Gastrocnemius medialis (tissue), 4 donors: ENCODE data around the gene CWC25. TPM values are rescaled to one million over a fixed set of nuclear protein-coding genes. Genes with fewer than 3 reads are reported as not detected.

Source experiments
- ATAC-seq, 2 donors: fragments of 150-250 bp; one replicate each; pipeline ENCODE4 v1.9.1; 2016
- DNase-seq, 2 donors: peaks; one replicate each; pipeline ENCODE4 v3.0.0-alpha.2; 2019
- H3K27ac ChIP-seq, 4 donors: fragments of 200-600 bp; sonication (generic); 1 replicate in 1 of 4; 2 replicates in 3 of 4; pipeline ENCODE4 v1.5.1; 2016 to 2018; ENCODE audit warnings: mild to moderate bottlenecking in 2 of 4, moderate library complexity in 1 of 4
- H3K27me3 ChIP-seq, 3 donors: fragments of 200-600 bp; sonication (generic) in 2 of 3; 1 replicate in 1 of 3; 2 replicates in 2 of 3; pipeline versions ENCODE4 v1.5.1 to v1.6.0; 2016 to 2019; ENCODE audit warnings: mild to moderate bottlenecking in 1 of 3, moderate library complexity in 1 of 3
- H3K36me3 ChIP-seq, 2 donors: fragments of 200-600 bp; sonication (generic) in 1 of 2; one replicate each; pipeline ENCODE4 v1.5.1; 2017 to 2018
- H3K4me1 ChIP-seq, 2 donors: fragments of 200-600 bp; sonication (generic) in 1 of 2; one replicate each; pipeline ENCODE4 v1.5.1; 2016 to 2017; ENCODE audit warnings: mild to moderate bottlenecking in 2 of 2
- H3K4me3 ChIP-seq, 4 donors: fragments of 200-600 bp; sonication (generic) in 3 of 4; 1 replicate in 1 of 4; 2 replicates in 3 of 4; pipeline ENCODE4 v1.5.1; 2016 to 2019; ENCODE audit warnings: mild to moderate bottlenecking in 2 of 4
- H3K9me3 ChIP-seq, 3 donors: fragments of 200-600 bp; sonication (generic) in 2 of 3; 1 replicate in 1 of 3; 2 replicates in 2 of 3; pipeline ENCODE4 v1.5.1; 2016 to 2019
- CTCF ChIP-seq, 5 experiments: fragments of 450-650 bp in 3 of 5; fragments of 200-600 bp in 2 of 5; sonication (generic) in 2 of 5; IDR thresholded peaks in 4 of 5; conservative IDR thresholded peaks in 1 of 5; 1 replicate in 4 of 5; 2 replicates in 1 of 5; pipeline ENCODE4 v1.5.1; 2016 to 2019; ENCODE audit warnings: antibody characterized with exemption in 5 of 5, mild to moderate bottlenecking in 3 of 5, moderate library complexity in 3 of 5
- POLR2A ChIP-seq, 2 donors: fragments of 450-650 bp; IDR thresholded peaks; one replicate each; pipeline ENCODE4 v1.6.1; 2017; ENCODE audit warnings: antibody characterized with exemption in 2 of 2, mild to moderate bottlenecking in 2 of 2, moderate library complexity in 2 of 2
- in situ Hi-C, 4 donors: fragments of 200-750 bp; cut with MboI; loops; one replicate each; pipeline versions ENCODE4 v1.15.0 to v1.8.0; 2017; ENCODE audit warnings: low sequenced_read_pairs in 4 of 4
- intact Hi-C: fragments of 100-400 bp; cut with DNase I; formaldehyde crosslinking; loops from one replicate; pipeline ENCODE4 v1.15.1; 2023; ENCODE audit warnings: low total_unique reads
- total RNA-seq, 4 donors: library from RNA; depleted of rRNA; stranded (reverse); fragments of >200 nt; gene quantifications; one replicate each; pipeline versions ENCODE4 v1.1.0 to v1.2.3, GENCODE V29; 2016

The CWC25 gene
- total RNA-seq, 4 donors from 2014 or later: 9.1 to 14.4 (median 12.3) TPM

DNA sequence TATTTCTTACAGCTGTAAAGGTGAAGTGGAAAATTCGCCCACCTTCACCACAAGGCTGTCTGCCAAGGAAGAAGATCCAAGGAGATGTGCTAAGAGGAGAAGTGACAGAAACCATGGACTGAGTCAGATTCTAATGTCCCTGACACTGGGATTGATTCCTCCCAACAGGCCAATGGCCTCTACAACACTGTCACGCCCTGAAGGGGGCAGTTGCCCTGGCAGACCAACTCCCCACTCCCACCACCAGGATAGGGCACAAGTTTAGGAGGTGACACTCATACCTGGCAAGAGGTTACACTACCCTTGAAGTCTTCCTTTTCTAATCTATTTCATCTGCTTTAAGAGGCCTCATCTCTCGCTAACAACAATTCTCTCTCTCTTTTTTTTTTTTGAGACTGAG, 41.9 kb downstream of the CWC25 start:
- no peak for ATAC-seq
- no peak for TF ChIP-seq POLR2A (IDR thresholded peaks at IDR 0.05)
- TF ChIP-seq CTCF (IDR thresholded peaks at IDR 0.05 in 4 of 5, conservative IDR thresholded peaks at IDR 0.05 in 1 of 5): no peak

GRCh38 chr17:38779965-38780752, 45.0 kb downstream of the CWC25 start:
- Histone ChIP-seq H3K4me3 (no peak overlapping the region), H3K36me3 (peaks cover 5 to 98% of the 10 kb centered on the region in 2 donors), H3K9me3 (no peaks in the 10 kb centered on the region), H3K27ac (no peak overlapping the region), H3K27me3 (no peaks in the 10 kb centered on the region), H3K4me1 (no peaks in the 10 kb centered on the region)
- in situ Hi-C loops: no loop called here
- ATAC-seq (no peak), DNase-seq (no peak)
- intact Hi-C loops: no loop called here
- TF ChIP-seq POLR2A (IDR thresholded peaks at IDR 0.05) (no peak), CTCF (IDR thresholded peaks at IDR 0.05 in 4 of 5, conservative IDR thresholded peaks at IDR 0.05 in 1 of 5) (no peak)

More for the DNA sequence above, 41.9 kb downstream of the CWC25 start:
- Histone ChIP-seq H3K27me3 (no peaks in the 10 kb centered on the region), H3K27ac (no peak overlapping the region), H3K4me1 (no peaks in the 10 kb centered on the region), H3K36me3 (peaks cover 0 to 88% of the 10 kb centered on the region in 2 donors), H3K4me3 (no peak overlapping the region), H3K9me3 (no peaks in the 10 kb centered on the region)
- in situ Hi-C loops (no loop called here), intact Hi-C loops (no loop called here)
- no peak for DNase-seq

DNA sequence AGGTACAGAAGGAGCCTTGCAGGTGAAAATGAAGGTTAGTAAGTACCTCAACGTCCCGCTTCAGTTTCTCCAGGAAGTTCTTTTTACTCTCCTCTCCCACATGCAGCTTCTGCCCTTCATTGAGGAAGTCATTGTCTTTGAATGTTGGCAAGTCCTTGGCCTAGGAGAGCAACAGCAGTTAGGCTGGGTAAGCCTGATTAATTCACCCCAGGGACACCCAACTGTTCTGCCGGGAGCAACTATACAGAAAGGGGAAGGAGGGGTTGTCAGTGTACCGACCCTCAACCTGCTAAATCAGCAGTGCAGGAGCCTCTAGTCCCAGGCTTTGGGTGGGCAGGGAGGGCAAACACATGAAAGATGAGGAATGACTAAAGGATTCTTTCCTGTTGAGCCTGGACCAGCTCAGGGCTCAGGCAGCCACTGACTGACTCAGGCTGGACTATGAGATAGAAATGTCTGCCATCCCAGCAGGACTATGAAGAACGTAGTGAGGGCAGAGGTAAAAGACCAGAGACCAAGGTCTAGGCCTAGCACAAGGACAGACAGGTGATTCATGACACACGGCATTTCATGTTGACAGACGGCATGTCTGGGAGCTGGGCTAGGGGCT, 47.4 kb downstream of the CWC25 start:
- TF ChIP-seq POLR2A (IDR thresholded peaks at IDR 0.05): no peak
- no peak for TF ChIP-seq CTCF (IDR thresholded peaks at IDR 0.05 in 4 of 5, conservative IDR thresholded peaks at IDR 0.05 in 1 of 5)
- ATAC-seq (no peak), DNase-seq (no peak)

GRCh38 chr17:38773258-38773657, 51.9 kb downstream of the CWC25 start:
- Histone ChIP-seq H3K4me3 (no peak overlapping the region), H3K4me1 (no peaks in the 10 kb centered on the region), H3K27me3 (no peaks in the 10 kb centered on the region), H3K36me3 (peaks cover 5 to 95% of the 10 kb centered on the region in 2 donors), H3K9me3 (no peaks in the 10 kb centered on the region), H3K27ac (no peak overlapping the region)
- in situ Hi-C loops: no loop called here
- intact Hi-C loops: no loop called here
- ATAC-seq: no peak
- no peak for TF ChIP-seq CTCF (IDR thresholded peaks at IDR 0.05 in 4 of 5, conservative IDR thresholded peaks at IDR 0.05 in 1 of 5)
- no peak for TF ChIP-seq POLR2A (IDR thresholded peaks at IDR 0.05)
- DNase-seq: no peak

More for the DNA sequence above, 47.4 kb downstream of the CWC25 start:
- H3K27ac ChIP-seq: no peak overlapping the region
- peaks cover 5 to 99% of the 10 kb centered on the region in 2 donors for H3K36me3 ChIP-seq
- H3K4me1 ChIP-seq: no peaks in the 10 kb centered on the region
- no peak overlapping the region for H3K4me3 ChIP-seq
- in situ Hi-C loops (no loop called here), intact Hi-C loops (no loop called here)
- H3K27me3 ChIP-seq: no peaks in the 10 kb centered on the region
- H3K9me3 ChIP-seq: no peaks in the 10 kb centered on the region
